HTR-8/SVneo (cell line): ENCODE results near the gene ABCB6.

Source experiments
- DNase-seq: peaks from one replicate; pipeline ENCODE4 v3.0.0; 2011; ENCODE audit warnings: low spot score, mixed read lengths; ENCODE audit not compliant: insufficient read length
- FAIRE-seq: peaks from 2 replicates; lab custom pipeline; 2011; peaks lifted over from hg19 to GRCh38; lab: Jason Lieb, UNC

The ABCB6 gene

DNA sequence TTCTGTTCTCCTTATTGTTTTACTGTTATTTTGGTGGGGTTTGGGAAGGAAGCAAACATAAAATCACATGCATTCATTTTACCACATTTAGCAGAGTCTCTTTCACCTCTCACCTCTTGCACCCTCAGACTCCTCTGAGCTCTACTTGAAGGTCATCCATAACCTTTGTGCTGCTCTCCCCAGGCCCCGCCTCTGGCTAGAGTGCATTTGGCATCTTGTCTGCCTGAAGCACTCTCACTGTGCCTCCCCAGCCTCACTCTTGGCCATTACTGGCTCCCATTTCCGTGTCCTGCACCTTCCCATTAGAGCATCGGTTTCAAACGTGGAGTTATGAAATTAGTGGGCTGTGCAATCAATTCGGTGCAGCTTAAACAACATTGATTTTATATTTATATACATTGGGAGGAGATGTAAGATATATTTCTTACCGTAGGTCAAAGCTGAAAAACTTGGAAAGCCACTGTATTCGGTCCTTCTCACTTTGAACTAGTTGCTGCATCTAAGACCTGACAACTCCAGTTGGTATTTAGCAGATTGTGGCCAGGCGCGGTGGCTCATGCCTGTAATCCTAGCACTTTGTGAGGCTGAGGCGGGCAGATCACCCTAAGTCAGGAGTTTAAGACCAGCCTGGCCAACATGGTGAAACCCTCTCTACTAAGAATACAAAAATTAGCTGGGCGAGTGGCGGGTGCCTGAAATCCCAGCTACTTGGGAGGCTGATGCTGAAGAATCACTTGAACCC, 19.1 kb downstream of the ABCB6 start:
- FAIRE-seq: no peak
- no peak for DNase-seq

DNA sequence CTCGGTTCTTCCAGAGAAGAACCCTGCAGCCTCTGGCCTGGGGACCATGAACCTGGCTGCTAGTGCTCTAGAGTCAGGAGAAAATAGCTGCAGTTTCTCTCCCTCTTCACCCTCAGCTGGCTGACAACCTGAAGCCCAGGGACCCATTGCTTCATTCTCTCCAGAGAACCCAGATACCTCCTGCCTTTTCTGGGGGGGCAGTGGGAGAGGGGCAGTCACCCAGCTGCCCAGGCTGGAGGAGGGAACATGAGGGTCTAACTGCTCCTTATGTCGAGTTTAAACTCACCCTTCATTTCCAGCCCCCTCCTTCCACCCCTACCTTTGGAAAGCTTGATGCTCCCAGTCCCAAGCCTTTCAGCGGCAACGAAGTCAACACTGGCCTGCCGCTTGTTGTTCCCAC, 19.8 kb downstream of the ABCB6 start:
- FAIRE-seq: no peak
- DNase-seq: no peak

DNA sequence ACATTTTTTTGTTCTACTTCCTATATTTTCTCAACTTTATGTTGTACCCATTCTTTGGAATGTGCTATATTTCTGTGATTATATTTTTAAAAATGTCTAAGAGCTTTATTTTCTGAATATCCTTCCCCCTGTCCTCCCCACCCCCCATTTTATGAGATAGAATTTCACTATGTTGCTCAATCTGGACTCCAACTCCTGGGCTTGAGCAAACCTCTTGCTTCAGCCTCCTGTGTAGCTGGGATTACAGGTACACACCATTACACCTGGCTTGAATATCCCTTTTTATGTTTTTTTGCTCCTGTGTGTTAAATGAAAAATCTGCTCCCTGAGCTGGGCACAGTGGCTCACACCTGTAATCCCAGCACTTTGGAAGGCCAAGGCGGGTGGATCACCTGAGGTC, 21.4 kb downstream of the ABCB6 start:
- no peak for DNase-seq

DNA sequence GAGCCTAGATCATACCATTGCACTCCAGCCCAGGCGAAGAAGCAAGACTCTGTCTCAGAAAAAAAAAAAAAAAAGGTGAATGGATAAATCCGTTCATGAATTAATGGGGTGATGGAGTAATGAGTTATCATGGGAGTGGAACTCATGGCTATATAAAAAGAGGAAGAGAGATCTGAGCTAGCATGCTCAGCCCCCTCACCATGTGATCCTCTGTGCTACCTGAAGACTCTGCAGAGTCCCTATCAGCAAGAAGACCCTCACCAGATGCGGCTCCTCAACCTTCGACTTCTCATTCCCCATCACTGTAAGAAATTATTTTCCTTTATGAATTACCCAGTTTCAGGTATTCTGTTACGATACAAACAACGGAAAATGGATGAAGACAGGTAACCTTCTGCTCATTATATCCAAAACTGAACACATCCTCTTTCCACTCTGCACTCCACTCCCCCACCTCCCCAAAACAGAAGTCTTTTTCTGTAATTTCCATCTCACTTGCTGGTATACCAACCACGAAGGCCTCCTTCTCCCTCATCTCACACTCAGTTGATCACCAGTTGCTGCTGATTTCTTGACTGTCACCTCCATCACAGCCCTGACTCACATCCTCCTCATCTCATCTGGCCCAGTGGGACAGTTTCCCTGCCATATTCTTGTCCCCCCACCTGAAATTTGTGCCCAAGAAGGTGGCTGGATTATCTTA, 31.9 kb downstream of the ABCB6 start:
- FAIRE-seq (no peak), DNase-seq (no peak)

More for the DNA sequence above, 21.4 kb downstream of the ABCB6 start:
- no peak for FAIRE-seq

DNA sequence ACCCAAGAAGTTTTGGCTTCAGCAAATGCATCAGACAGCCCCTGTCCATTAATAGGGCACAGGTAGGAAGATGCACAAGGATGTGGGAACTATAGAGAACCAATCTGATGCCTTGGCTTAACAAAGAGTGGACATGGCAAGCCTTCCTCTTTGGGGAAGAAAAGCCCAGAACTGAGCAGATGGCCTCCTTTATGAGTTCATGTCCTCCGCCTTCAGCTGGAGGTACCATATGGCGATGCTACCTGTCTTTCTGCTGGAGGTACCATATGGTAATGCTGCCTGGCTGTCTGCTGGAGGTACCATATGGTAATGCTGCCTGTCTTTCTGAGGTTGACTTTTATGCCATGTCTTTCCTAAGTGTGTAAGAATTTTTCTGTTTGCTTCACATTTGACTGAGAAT, 34.6 kb downstream of the ABCB6 start:
- FAIRE-seq: no peak
- DNase-seq: no peak

DNA sequence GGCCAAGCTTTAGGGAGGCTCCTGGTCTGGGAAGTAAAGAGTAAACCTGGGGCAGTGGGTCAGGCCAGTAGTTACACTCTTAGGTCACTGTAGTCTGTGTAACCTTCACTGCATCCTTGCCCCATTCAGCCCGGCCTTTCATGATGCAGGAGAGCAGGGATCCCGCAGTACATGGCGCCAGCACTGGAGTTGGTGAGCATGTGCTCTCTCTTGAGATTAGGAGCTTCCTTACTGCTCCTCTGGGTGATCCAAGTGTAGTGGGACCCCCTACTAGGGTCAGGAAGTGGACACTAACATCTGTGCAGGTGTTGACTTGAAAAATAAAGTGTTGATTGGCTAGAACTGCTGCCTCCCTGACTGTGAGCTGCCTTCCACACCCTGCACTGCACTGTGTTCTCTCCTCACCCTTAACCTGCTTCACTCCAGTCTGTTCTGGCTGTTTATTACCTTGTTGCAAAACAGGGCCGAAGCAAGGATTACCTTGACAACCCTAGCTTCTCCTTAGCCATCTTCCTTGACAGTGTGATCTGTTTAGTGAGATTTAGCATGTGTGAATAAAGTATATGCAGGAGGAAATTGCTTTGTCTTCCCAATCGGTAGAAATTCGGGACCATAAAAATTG, 35.5 kb downstream of the ABCB6 start:
- FAIRE-seq (no peak), DNase-seq (no peak)

DNA sequence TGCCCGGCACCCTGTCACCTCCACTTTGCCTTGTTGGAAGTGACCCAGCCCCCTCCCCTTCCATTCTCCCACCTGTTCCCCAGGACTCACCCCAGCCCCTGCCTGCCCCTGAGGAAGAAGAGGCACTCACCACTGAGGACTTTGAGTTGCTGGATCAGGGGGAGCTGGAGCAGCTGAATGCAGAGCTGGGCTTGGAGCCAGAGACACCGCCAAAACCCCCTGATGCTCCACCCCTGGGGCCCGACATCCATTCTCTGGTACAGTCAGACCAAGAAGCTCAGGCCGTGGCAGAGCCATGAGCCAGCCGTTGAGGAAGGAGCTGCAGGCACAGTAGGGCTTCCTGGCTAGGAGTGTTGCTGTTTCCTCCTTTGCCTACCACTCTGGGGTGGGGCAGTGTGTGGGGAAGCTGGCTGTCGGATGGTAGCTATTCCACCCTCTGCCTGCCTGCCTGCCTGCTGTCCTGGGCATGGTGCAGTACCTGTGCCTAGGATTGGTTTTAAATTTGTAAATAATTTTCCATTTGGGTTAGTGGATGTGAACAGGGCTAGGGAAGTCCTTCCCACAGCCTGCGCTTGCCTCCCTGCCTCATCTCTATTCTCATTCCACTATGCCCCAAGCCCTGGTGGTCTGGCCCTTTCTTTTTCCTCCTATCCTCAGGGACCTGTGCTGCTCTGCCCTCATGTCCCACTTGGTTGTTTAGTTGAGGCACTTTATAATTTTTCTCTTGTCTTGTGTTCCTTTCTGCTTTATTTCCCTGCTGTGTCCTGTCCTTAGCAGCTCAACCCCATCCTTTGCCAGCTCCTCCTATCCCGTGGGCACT, 36.2 kb downstream of the ABCB6 start:
- no peak for FAIRE-seq

DNA sequence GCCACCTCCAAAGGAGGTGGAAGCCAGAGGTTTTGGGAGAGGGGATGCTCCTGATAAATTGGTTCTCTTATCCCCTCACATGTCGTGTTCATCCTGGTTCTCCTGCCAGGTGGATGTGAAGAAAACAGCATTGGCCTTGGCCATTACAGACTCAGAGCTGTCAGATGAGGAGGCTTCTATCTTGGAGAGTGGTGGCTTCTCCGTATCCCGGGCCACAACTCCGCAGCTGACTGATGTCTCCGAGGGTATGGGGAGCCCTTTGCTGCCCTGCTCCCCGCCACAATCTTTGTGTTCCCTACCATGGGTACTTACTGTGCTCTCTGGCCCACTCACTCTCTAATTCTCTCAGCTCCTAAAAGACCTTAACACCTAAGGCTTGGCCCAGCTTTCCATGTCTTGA, 37.2 kb downstream of the ABCB6 start:
- FAIRE-seq: no peak
- no peak for DNase-seq

More for the DNA sequence above, 36.2 kb downstream of the ABCB6 start:
- no peak for DNase-seq

DNA sequence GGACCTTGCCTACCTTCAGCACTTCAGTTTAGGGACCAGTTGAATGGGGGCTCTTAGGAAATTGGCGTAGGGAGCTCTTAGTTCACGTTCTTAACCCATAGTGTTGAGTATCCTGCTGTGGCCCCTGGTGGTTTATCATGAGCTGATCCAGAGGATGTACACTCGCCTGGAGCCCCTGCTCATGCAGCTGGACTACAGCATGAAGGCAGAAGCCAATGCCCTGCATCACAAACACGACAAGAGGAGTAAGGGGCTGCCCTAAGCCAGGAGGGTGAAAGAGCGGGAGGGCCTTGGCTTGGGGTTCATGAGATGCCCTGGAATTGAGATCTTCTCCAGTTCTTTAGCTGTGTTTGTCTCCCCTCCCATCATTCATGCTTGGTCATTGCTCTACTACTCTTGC, 37.8 kb downstream of the ABCB6 start:
- FAIRE-seq (no peak), DNase-seq (no peak)

DNA sequence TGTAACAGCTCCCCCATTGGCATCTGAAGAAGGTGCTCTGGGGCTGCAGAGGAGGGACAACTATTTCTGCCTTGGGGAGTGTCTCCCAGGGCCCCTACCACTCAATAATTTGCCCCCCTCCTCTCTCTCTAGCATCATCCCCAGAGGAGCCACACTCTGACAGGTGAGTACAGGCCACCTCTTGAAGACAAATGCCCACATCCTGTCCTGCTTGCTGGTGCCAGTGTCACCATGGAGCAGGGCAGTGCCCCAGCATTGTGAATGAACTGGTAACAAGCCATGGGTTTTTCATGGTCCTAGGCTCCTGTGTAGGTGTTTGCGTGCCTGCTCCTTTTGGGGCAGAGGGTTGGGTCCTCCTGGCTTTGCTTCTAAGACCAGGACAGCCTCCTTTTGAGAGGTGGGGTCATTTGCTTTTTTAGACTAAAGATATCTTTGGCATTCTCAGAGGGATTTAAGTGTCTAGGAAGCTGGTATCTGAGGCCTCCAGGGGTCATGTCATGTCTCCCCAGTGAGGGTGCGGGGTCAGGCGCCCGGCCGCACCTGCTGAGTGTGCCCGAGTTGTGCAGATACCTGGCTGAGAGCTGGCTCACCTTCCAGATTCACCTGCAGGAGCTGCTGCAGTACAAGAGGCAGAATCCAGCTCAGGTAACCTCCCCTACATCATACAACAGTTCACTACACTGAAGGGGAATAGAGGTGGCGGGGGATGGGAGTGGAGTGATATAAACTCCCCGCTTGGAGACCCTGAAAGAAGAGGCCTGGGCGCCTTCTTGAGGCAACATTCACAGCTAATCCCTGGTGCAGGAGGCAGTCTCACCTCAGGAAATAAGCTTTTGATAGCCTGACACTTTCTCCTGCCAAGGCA, 38.9 kb downstream of the ABCB6 start:
- DNase-seq: no peak
- no peak for FAIRE-seq

DNA sequence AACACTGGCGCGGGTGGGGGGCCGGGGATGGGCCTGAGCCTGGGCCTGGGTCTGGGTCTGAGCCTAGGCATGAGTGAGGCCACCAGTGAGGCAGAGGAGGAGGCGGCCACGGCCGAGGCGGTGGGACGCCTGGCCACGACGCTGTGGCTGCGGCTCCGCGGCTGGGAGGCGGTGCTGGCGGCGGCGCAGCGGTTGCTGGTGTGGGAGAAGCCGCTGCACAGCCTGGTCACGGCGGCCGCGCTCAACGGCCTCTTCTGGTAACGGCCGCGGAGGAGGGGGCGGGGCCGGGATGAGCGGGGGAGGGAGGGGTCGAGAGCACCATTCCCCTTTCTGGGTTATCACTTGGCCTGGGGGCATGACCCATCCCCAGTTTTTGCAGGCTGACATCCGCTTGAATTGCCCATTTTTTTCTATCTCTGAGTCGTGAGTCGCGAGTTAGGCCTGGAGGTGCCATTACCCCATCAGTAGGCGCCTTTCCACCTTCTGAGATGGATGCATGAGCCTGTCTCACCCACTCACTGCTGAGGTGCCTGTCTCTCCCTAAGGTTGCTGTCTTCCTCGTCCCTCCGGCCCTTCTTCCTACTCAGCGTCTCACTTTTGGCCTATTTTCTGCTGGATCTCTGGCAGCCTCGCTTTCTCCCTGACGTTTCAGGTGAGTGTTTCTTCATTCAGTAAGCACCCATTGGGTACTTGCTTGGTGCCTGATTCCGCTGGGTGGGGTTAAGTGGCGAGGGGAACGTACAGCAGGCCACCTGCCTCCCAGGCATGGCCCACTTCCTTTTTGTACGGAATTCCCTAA, 40.2 kb downstream of the ABCB6 start:
- FAIRE-seq (no peak), DNase-seq (no peak)

DNA sequence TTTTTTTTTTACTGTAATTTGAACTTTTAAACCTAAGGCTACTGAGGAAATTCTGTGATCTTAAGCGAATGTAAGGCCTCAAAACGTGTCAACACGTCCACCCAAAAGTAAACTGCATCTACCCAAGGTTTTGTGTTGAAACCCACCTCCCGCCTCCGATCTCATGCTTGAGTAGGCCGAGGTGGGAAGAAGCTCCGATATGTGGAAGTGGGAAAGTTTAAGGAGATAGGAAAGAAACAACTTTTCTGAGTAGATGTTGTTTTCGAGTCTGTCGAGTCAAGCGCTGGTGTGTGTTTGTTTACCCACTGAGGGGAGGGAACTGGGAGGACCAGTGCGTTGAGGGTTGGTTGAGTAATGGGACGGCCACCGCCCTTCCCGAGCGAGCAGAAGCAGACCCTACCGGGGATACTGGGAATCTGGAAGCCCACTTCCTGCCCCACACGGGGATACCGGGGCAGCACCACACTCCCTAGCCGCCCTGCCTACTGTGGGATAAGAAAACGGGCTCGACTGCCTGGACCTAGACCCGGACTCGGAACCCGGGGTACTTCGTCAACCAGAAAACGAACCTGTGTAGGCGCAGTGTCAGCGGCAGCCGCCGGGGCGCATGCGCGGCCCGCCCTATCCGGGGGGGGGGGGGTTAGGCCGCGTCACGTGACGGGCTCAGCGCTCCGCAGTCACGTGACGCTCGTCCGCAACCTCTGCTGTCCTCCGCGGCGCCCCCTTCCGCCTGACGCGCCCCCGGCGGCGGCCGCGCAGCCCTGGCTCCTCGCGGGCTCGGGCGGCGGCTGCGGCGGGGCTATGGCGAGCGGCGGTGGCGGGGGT, 41.0 kb downstream of the ABCB6 start, which contains the start of gene RETREG2:
TSS of gene RETREG2 (plus strand) at position 724 of the 825 bp plus-strand sequence. CDS start at position 802, 78 bp downstream.
- FAIRE-seq: peak; percentile 95

DNA sequence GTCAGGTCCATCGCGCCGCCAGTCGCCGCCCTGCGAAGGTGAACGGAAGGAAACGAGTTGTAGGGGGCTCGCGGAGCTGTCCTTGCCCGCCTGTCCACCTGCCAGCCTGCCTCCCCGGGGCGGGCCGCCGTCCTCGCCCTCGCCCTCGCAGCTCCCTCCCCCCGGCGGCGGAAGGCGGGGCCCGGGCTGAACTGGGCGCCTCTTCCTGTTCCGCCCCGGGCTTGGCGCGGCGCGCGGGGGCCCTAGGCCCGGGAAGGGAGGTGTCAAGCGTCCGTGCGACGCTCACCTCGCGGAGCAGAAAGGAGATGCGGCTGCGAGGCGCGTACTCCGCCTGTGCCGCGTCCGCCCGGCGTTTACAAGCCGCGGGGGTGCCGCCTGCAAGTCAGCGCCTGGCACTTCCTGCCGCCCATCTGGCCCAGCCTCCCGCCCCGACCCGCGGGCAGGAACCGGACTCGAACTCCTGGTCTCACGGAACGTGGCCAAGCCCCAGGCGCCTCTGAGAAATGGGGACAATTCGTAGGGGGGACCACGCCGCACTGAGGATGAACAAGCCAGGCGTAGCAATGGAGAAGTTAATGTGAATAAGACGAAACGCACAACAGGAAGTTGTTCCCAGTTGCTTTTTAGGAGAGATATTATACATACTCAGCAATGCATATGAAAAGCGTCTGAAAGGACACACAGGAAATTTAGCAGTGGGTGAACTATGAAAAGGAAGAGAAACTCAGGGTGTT, 41.8 kb downstream of the ABCB6 start, which contains the start of gene CNPPD1:
TSS of gene CNPPD1 (minus strand) at position 108 of the 734 bp plus-strand sequence. CDS start at position 11, 97 bp downstream.
- peak; percentile 38 for FAIRE-seq
- peak; percentile 73 for DNase-seq

More for the DNA sequence above, 41.0 kb downstream of the ABCB6 start, which contains the start of gene RETREG2:
- DNase-seq: peak; percentile 96

DNA sequence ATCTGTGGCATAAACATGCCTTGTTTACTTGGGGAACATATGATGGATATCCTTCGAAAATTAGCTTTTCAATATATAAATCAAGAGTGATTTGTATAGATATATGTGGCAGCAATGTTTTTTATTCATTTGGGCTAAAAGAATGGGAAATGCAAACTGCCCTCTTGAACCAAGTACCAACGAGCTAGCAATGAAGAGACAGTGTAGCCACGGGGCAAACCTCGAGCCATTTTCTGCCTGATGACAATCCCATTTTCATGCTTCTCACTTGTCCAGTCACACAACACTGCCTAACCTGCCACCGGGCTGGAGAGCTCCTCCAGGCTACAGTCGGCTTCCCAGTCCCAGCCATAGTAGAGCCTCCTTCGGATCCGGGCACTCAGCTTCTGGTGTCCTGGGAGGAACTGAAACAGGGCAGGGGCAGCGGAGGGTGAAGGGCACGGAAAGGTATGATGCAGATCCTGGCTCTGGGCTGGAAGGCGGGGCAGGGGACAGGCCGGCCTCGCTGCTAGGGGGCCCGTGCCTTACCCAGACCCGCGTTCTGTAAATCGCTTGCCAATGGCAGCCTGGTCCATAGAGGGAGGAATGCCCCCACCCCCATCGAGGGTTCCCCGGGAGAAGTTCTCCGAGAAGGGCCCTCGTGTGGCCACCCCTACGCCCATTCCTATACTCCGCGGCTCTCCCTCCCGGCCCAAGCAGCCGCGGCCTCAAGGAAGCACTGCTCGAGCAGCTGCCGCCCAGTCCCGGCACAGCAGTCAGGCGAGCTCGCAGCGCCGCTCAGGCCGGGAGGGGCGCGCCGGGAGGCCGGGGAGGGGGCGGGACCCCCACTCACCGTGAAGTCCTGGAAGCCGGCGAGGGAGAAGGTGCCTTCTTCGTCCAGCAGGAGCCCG, 42.6 kb downstream of the ABCB6 start:
- DNase-seq (peak; percentile 38), FAIRE-seq (peak; percentile 85)

DNA sequence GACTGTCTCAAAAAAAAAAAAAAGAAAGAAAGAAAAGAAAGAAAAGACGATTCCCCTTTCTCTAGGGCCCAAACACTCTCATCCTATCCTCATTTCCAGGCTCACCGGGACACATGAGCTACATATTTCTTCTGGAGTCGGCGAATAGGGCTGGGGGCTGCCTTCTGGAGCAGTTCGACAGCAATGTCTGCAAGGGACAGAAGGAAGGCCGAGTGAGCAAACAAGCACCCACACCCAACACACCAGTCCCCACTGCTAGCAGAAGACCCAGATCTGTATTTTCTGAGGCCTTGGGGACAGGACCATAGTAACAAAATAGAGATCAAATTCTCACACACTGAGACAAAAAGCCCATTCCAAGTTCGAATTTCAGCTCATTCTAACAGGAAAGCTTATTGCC, 43.3 kb downstream of the ABCB6 start:
- FAIRE-seq (no peak), DNase-seq (no peak)

DNA sequence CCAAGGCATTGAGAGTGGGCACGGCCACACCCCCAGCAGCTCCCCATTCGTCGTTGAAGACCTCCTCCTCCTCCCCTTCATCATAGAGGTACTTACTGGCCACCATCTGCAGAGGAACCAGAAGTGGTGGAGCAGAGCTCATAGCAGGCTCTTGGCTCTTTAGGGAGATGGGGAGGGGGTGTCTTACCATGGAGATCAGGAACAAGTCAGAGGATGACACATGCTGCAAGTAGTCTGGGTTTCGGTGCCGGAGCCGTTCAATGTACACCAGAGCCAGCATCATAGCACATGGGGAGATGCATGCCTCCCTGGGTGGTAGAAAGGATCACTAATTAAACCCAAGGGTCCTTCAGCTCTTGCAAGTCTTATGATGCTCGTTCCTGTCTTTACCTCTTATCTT, 44.0 kb downstream of the ABCB6 start:
- FAIRE-seq (no peak), DNase-seq (no peak)
